B cell (primary cell): ENCODE data around the gene FGFR3.

Experiments
- EZH2 ChIP-seq: IDR thresholded peaks from 2 replicates; pipeline ENCODE4 v1.6.1; 2012; ENCODE audit warnings: borderline replicate concordance, low read depth, mild to moderate bottlenecking, moderate library complexity, low read length; ENCODE audit not compliant: insufficient read depth, poor library complexity, severe bottlenecking
- TF ChIP-seq, protein P1 (sequence below): fragments of 200-600 bp; IDR thresholded peaks from one replicate; pipeline ENCODE4 v1.8.0; 2022; ENCODE audit warnings: antibody characterized with exemption, mild to moderate bottlenecking

- TF ChIP-seq, protein P1, sequence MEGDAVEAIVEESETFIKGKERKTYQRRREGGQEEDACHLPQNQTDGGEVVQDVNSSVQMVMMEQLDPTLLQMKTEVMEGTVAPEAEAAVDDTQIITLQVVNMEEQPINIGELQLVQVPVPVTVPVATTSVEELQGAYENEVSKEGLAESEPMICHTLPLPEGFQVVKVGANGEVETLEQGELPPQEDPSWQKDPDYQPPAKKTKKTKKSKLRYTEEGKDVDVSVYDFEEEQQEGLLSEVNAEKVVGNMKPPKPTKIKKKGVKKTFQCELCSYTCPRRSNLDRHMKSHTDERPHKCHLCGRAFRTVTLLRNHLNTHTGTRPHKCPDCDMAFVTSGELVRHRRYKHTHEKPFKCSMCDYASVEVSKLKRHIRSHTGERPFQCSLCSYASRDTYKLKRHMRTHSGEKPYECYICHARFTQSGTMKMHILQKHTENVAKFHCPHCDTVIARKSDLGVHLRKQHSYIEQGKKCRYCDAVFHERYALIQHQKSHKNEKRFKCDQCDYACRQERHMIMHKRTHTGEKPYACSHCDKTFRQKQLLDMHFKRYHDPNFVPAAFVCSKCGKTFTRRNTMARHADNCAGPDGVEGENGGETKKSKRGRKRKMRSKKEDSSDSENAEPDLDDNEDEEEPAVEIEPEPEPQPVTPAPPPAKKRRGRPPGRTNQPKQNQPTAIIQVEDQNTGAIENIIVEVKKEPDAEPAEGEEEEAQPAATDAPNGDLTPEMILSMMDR: no peak
- no peak for TF ChIP-seq EZH2
Measured at GRCh38 chr4:1830234-1830633, 37.1 kb downstream of the FGFR3 start.
